Measurements from ENCODE around the gene PTPRT. TPM values are rescaled to one million over a fixed set of nuclear protein-coding genes. Genes with fewer than 3 reads are reported as not detected.

The PTPRT gene
- polyA plus RNA-seq, 1 experiment, result not detected

GRCh38 chr20:42082611-42083010 is 1107.1 kb downstream of the PTPRT start:
- Histone ChIP-seq H3K36me3 (ENCODE audit: control insufficient read depth, insufficient read depth, low read length) (no peaks in the 10 kb centered on the region), H3K4me3 (ENCODE audit: low read depth, low read length) (no peak overlapping the region), H3K27me3 (ENCODE audit: control insufficient read depth, insufficient read depth, low read length) (no peaks in the 10 kb centered on the region)
- TF ChIP-seq CTCF (IDR thresholded peaks at IDR 0.05; ENCODE audit: insufficient read depth, low read depth, low read length), result no peak
- ChIA-PET CTCF (no interaction called here), POLR2A (no interaction called here)
- DNase-seq (ENCODE audit: low read depth), result no peak

- DNase-seq (ENCODE audit: low read depth), result no peak
- no peak for TF ChIP-seq CTCF (IDR thresholded peaks at IDR 0.05; ENCODE audit: insufficient read depth, low read depth, low read length)
- ChIA-PET CTCF (no interaction called here), POLR2A (no interaction called here)
- Histone ChIP-seq H3K36me3 (ENCODE audit: control insufficient read depth, insufficient read depth, low read length) (no peaks in the 10 kb centered on the region), H3K27me3 (ENCODE audit: control insufficient read depth, insufficient read depth, low read length) (no peaks in the 10 kb centered on the region), H3K4me3 (ENCODE audit: low read depth, low read length) (no peak overlapping the region)
These were observed 1108.8 kb downstream of the PTPRT start for GRCh38 chr20:42080956-42081355.

- DNase-seq (ENCODE audit: low read depth), result no peak
- POLR2A ChIA-PET, result no interaction called here
- TF ChIP-seq CTCF (IDR thresholded peaks at IDR 0.05; ENCODE audit: insufficient read depth, low read depth, low read length), result no peak
- Histone ChIP-seq H3K4me3 (ENCODE audit: low read depth, low read length) (no peak overlapping the region), H3K36me3 (ENCODE audit: control insufficient read depth, insufficient read depth, low read length) (no peaks in the 10 kb centered on the region), H3K27me3 (ENCODE audit: control insufficient read depth, insufficient read depth, low read length) (no peaks in the 10 kb centered on the region)
- CTCF ChIA-PET, result no interaction called here
These were observed 1114.8 kb downstream of the PTPRT start for GRCh38 chr20:42074944-42075343.

GRCh38 chr20:42067596-42067995 is 1122.1 kb downstream of the PTPRT start:
- Histone ChIP-seq H3K4me3 (ENCODE audit: low read depth, low read length) (no peak overlapping the region), H3K36me3 (ENCODE audit: control insufficient read depth, insufficient read depth, low read length) (no peaks in the 10 kb centered on the region), H3K27me3 (ENCODE audit: control insufficient read depth, insufficient read depth, low read length) (no peaks in the 10 kb centered on the region)
- CTCF ChIA-PET, result interaction anchor here (1.0 kb wide), 1 partner anchor 14 kb away, joined by 3 read pairs; no protein-coding TSS in a partner anchor
- TF ChIP-seq CTCF (IDR thresholded peaks at IDR 0.05; ENCODE audit: insufficient read depth, low read depth, low read length), result no peak
- DNase-seq (ENCODE audit: low read depth), result no peak
- POLR2A ChIA-PET, result no interaction called here

GRCh38 chr20:42067174-42067573 is 1122.5 kb downstream of the PTPRT start:
- TF ChIP-seq CTCF (IDR thresholded peaks at IDR 0.05; ENCODE audit: insufficient read depth, low read depth, low read length), result no peak
- POLR2A ChIA-PET, result no interaction called here

More at GRCh38 chr20:42067174-42067573, 1122.5 kb downstream of the PTPRT start:
- H3K36me3 ChIP-seq (ENCODE audit: control insufficient read depth, insufficient read depth, low read length), result no peaks in the 10 kb centered on the region
- no peaks in the 10 kb centered on the region for H3K27me3 ChIP-seq (ENCODE audit: control insufficient read depth, insufficient read depth, low read length)
- DNase-seq (ENCODE audit: low read depth), result no peak
- H3K4me3 ChIP-seq (ENCODE audit: low read depth, low read length), result no peak overlapping the region
- CTCF ChIA-PET, result interaction anchor here (1.0 kb wide), 1 partner anchor 14 kb away, joined by 3 read pairs; no protein-coding TSS in a partner anchor

All from BJ (cell line).